MM.1S (cell line): ENCODE data around the gene PTH1R.
"Not testable (repeated sequence)": the region's sequence is repeated elsewhere in the genome, so short reads cannot be mapped to it uniquely, and the experiment has no call there.

ENCODE experiments used
- DNase-seq: peaks from one replicate; pipeline ENCODE4 v3.0.0-alpha.2; 2015
- H2AFZ ChIP-seq: fragments of 300-600 bp; sonication (generic); 2 replicates; pipeline ENCODE4 v1.6.0; 2016; ENCODE audit warnings: antibody characterized with exemption, low read length
- H3F3A ChIP-seq: fragments of 300-600 bp; sonication (generic); 2 replicates; pipeline ENCODE4 v1.6.1; 2016; ENCODE audit warnings: mild to moderate bottlenecking, antibody characterized with exemption, low read length, moderate library complexity, mixed read lengths; ENCODE audit not compliant: insufficient read depth
- H3K27ac ChIP-seq: fragments of 300-600 bp; sonication (generic); 2 replicates; pipeline ENCODE4 v1.5.1; 2016; ENCODE audit warnings: mild to moderate bottlenecking, low read length
- H3K27me3 ChIP-seq: fragments of 300-600 bp; sonication (generic); replicated peaks from 2 replicates; pipeline ENCODE4 v1.6.0; 2016; ENCODE audit warnings: low read length; ENCODE audit not compliant: insufficient read depth
- H3K36me3 ChIP-seq: fragments of 300-600 bp; sonication (generic); replicated peaks from 2 replicates; pipeline ENCODE4 v1.6.1; 2016; ENCODE audit warnings: mild to moderate bottlenecking, low read length, mixed read lengths; ENCODE audit not compliant: insufficient read depth
- H3K4me1 ChIP-seq: fragments of 300-600 bp; sonication (generic); 2 replicates; pipeline ENCODE4 v1.6.1; 2016; ENCODE audit warnings: low read length, mixed read lengths
- H3K4me2 ChIP-seq: fragments of 300-600 bp; sonication (generic); 2 replicates; pipeline ENCODE4 v1.6.0; 2016; ENCODE audit warnings: low read depth, low read length
- H3K4me3 ChIP-seq: fragments of 300-600 bp; sonication (generic); 2 replicates; pipeline ENCODE4 v1.5.1; 2016; ENCODE audit warnings: low read length, mixed read lengths
- H3K79me2 ChIP-seq: fragments of 300-600 bp; sonication (generic); 2 replicates; pipeline ENCODE4 v1.6.1; 2016; ENCODE audit warnings: mixed run types, low read length, mixed read lengths
- H3K9ac ChIP-seq: fragments of 300-600 bp; sonication (generic); 2 replicates; pipeline ENCODE4 v1.6.1; 2016; ENCODE audit warnings: low read length, mixed read lengths
- H3K9me2 ChIP-seq: fragments of 300-600 bp; sonication (generic); replicated peaks from 2 replicates; pipeline ENCODE4 v1.6.1; 2016; ENCODE audit warnings: mild to moderate bottlenecking, low read length, mixed read lengths; ENCODE audit not compliant: insufficient read depth
- H3K9me3 ChIP-seq: fragments of 300-600 bp; sonication (generic); replicated peaks from 2 replicates; pipeline ENCODE4 v1.6.1; 2016; ENCODE audit warnings: mild to moderate bottlenecking, low read length, mixed read lengths; ENCODE audit not compliant: insufficient read depth
- H4K20me1 ChIP-seq: fragments of 300-600 bp; sonication (generic); 2 replicates; pipeline ENCODE4 v1.6.1; 2016; ENCODE audit warnings: mild to moderate bottlenecking, low read length, moderate library complexity, mixed read lengths; ENCODE audit not compliant: insufficient read depth
- EZH2 ChIP-seq: fragments of 300-600 bp; sonication (generic); optimal IDR thresholded peaks from 2 replicates; pipeline ENCODE3; 2017; ENCODE audit warnings: low read depth, mild to moderate bottlenecking, antibody characterized with exemption, low read length, mixed read lengths
- EZH2phosphoT487 ChIP-seq: fragments of 300-600 bp; sonication (generic); IDR thresholded peaks from 2 replicates; pipeline ENCODE4 v1.6.1; 2018; ENCODE audit warnings: antibody characterized with exemption, low read length
- TF ChIP-seq, protein P1 (sequence below): fragments of 300-600 bp; sonication (generic); IDR thresholded peaks from 2 replicates; pipeline ENCODE4 v1.5.1; 2016; ENCODE audit warnings: antibody characterized with exemption, low read length, mixed read lengths

The PTH1R gene

DNA sequence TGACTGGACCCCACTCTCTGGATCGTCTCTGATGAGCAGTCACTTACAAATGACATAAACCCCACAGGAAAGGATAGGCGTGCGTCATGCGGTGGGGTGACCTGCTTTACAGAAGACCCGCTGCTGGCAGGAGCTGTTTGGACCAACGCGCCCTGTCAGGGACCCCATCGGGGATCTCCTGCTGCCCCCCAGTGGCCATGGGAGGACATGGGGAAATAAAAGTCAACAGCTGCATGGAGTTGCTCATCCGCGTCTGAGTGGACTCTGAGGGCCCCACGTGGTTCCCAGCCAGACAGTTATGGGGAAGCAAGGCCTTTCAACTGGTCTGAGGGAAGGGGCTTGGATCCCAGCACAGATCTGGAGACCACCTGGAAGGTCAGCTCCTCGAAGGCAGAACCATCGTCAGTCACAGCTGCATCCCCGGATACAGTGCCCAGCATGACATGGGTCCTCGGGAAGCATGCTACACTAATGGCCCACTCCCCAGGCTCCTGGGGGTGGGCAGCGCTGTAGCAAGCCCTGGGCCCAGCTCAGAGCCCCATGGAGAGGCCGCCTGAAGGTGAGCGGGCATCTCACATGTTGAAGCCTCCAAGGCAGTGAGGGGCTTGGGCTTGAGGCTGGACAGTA is 32.1 kb downstream of the PTH1R start:
- Histone ChIP-seq H3K9ac (no peak overlapping the region), H3K4me2 (no peak overlapping the region), H2AFZ (no peak overlapping the region)

DNA sequence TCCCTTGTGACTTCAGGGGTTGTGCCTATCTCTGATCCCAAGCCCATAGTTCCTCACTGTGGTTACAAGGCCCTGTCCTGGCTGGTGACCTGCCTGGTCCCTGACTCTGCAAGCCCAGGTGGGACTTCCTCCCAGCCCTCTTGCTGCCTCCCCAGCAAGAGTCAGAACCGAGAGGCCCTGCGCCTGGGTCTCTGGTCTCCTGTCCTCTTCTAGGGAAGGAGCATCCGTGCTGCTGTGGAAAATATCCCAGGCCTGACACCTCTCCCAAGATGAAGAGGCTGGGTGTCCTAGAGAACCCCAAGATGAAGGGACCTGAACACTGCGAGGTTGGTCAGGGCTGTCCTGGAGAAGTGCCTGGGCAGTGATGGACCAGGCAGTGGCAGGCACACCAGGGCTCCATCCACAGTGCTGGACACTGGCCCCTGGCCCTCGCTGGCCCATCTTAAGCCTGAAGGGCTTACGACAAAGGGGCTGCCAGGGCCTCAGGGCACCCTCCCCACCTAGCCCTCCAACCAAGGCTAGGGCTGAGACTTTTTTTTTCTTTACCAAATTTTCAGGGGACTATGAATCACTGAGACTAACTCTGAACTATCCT is 32.7 kb downstream of the PTH1R start:
- Histone ChIP-seq H3K9ac (no peak overlapping the region), H3K4me3 (no peak overlapping the region), H3K4me1 (no peaks in the 10 kb centered on the region), H3K9me3 (no peaks in the 10 kb centered on the region), H3F3A (no peaks in the 10 kb centered on the region), H4K20me1 (no peaks in the 10 kb centered on the region), H3K79me2 (no peaks in the 10 kb centered on the region), H3K36me3 (no peaks in the 10 kb centered on the region), H3K4me2 (no peak overlapping the region), H2AFZ (no peak overlapping the region), H3K27me3 (no peaks in the 10 kb centered on the region), H3K27ac (no peak overlapping the region), H3K9me2 (no peaks in the 10 kb centered on the region)
- TF ChIP-seq EZH2phosphoT487: no peak
- no peak for TF ChIP-seq EZH2
- TF ChIP-seq, protein P1, sequence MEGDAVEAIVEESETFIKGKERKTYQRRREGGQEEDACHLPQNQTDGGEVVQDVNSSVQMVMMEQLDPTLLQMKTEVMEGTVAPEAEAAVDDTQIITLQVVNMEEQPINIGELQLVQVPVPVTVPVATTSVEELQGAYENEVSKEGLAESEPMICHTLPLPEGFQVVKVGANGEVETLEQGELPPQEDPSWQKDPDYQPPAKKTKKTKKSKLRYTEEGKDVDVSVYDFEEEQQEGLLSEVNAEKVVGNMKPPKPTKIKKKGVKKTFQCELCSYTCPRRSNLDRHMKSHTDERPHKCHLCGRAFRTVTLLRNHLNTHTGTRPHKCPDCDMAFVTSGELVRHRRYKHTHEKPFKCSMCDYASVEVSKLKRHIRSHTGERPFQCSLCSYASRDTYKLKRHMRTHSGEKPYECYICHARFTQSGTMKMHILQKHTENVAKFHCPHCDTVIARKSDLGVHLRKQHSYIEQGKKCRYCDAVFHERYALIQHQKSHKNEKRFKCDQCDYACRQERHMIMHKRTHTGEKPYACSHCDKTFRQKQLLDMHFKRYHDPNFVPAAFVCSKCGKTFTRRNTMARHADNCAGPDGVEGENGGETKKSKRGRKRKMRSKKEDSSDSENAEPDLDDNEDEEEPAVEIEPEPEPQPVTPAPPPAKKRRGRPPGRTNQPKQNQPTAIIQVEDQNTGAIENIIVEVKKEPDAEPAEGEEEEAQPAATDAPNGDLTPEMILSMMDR: no peak
- DNase-seq: no peak

More for the DNA sequence above, 32.1 kb downstream of the PTH1R start:
- no peaks in the 10 kb centered on the region for H3F3A ChIP-seq
- no peaks in the 10 kb centered on the region for H3K36me3 ChIP-seq
- DNase-seq: peak; percentile 57
- no peak overlapping the region for H3K4me3 ChIP-seq
- no peaks in the 10 kb centered on the region for H4K20me1 ChIP-seq
- no peaks in the 10 kb centered on the region for H3K79me2 ChIP-seq
- H3K9me3 ChIP-seq: no peaks in the 10 kb centered on the region
- TF ChIP-seq, protein P1: peak; percentile 83
- TF ChIP-seq EZH2: no peak
- H3K27me3 ChIP-seq: no peaks in the 10 kb centered on the region
- no peaks in the 10 kb centered on the region for H3K9me2 ChIP-seq
- no peaks in the 10 kb centered on the region for H3K4me1 ChIP-seq
- H3K27ac ChIP-seq: no peak overlapping the region

DNA sequence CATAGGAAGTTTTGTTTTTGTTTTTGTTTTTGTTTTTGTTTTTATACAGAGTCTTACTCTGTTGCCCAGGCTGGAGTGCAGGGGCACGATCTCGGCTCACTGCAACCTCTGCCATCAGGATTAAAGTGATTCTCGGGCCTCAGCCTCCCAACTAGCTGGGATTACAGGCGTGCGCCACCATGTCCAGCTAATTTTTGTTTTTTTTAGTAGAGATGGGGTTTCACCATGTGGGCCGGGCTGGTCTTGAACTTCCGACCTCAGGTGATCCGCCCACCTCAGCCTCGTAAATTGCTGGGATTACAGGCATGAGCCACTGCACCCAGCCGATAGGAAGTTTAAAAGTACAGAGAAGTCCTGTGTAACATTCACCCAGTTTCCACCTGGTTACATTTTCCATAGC is 33.4 kb downstream of the PTH1R start:
- not testable (repeated sequence) for H3K36me3 ChIP-seq, DNase-seq, H4K20me1 ChIP-seq, H3K79me2 ChIP-seq, H3K4me2 ChIP-seq, H3K27ac ChIP-seq, H2AFZ ChIP-seq, H3K9ac ChIP-seq, H3K9me3 ChIP-seq, H3F3A ChIP-seq, H3K9me2 ChIP-seq, H3K4me3 ChIP-seq, H3K27me3 ChIP-seq, H3K4me1 ChIP-seq

DNA sequence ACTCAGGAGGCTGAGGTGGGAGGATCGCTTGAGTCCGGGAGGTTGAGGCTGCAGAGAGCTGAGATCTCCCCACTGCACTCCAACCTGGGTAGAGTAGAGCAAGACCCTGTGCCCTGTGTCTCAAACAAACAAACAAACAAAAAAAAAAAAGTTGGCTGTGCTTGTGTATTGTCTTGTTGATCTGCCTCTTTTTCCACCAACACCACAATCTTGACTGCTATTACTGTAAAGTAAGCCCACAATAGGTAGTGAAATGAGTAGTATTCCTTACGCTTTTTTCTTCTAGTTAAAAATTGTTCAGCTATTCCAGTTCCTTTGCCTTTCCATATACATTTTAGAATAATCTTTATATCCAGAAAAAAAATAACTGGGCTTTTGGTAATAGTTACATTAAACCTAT is 35.5 kb downstream of the PTH1R start:
- no peak overlapping the region for H3K27ac ChIP-seq
- H2AFZ ChIP-seq: no peak overlapping the region
- no peak for DNase-seq
- H3K4me3 ChIP-seq: no peak overlapping the region
- no peaks in the 10 kb centered on the region for H3K27me3 ChIP-seq
- no peak overlapping the region for H3K4me2 ChIP-seq
- H4K20me1 ChIP-seq: no peaks in the 10 kb centered on the region
- H3K9ac ChIP-seq: no peak overlapping the region
- H3K36me3 ChIP-seq: no peaks in the 10 kb centered on the region
- no peak for TF ChIP-seq EZH2
- TF ChIP-seq, protein P1: no peak
- no peaks in the 10 kb centered on the region for H3F3A ChIP-seq
- no peaks in the 10 kb centered on the region for H3K79me2 ChIP-seq
- no peaks in the 10 kb centered on the region for H3K9me2 ChIP-seq
- no peaks in the 10 kb centered on the region for H3K4me1 ChIP-seq
- no peaks in the 10 kb centered on the region for H3K9me3 ChIP-seq
